Mesenchymal stem cell (in vitro differentiated cells and primary cell): Measurements from ENCODE around the gene STK24.

Source experiments
- DNase-seq: peaks from one replicate; pipeline ENCODE4 v3.0.0-alpha.2; 2013
- H2AFZ ChIP-seq: one replicate; pipeline ENCODE4 v1.6.1; 2013; ENCODE audit warnings: low read depth, mild to moderate bottlenecking, control low read depth, inconsistent platforms, low read length, moderate library complexity
- H2AK5ac ChIP-seq: 2 replicates; pipeline ENCODE4 v1.6.1; 2013; ENCODE audit warnings: low read length, moderate library complexity, mild to moderate bottlenecking, inconsistent platforms; ENCODE audit not compliant: severe bottlenecking
- H2BK120ac ChIP-seq: one replicate; pipeline ENCODE4 v1.6.1; 2013; ENCODE audit warnings: low read depth, mild to moderate bottlenecking, inconsistent platforms, low read length, moderate library complexity
- H2BK12ac ChIP-seq, 2 experiments: one replicate each; pipeline ENCODE4 v1.6.1; 2013; ENCODE audit warnings: inconsistent platforms in 2 of 2, low read length in 2 of 2, mild to moderate bottlenecking in 2 of 2, moderate library complexity in 2 of 2, control low read depth in 1 of 2
- H2BK15ac ChIP-seq: one replicate; pipeline ENCODE4 v1.6.1; 2013; ENCODE audit warnings: mild to moderate bottlenecking, low read depth, inconsistent platforms; ENCODE audit not compliant: poor library complexity, severe bottlenecking
- H2BK5ac ChIP-seq: 2 replicates; pipeline ENCODE4 v1.6.1; 2013; ENCODE audit warnings: low read depth, mild to moderate bottlenecking, low read length, control low read depth, inconsistent platforms; ENCODE audit not compliant: poor library complexity, severe bottlenecking
- H3K14ac ChIP-seq, 2 experiments: one replicate each; pipeline ENCODE4 v1.6.1; 2013; ENCODE audit warnings: inconsistent platforms in 2 of 2, low read length in 2 of 2, control low read depth in 1 of 2, mild to moderate bottlenecking in 1 of 2, moderate library complexity in 1 of 2
- H3K18ac ChIP-seq, 2 experiments: one replicate each; pipeline ENCODE4 v1.6.1; 2013; ENCODE audit warnings: inconsistent platforms in 2 of 2, low read length in 2 of 2, control low read depth in 1 of 2, low read depth in 1 of 2, mild to moderate bottlenecking in 1 of 2
- H3K23ac ChIP-seq, 2 experiments: one replicate each; pipeline ENCODE4 v1.6.1; 2013; ENCODE audit warnings: inconsistent platforms in 2 of 2, low read length in 2 of 2, mild to moderate bottlenecking in 2 of 2, moderate library complexity in 2 of 2, control low read depth in 1 of 2
- H3K27ac ChIP-seq: 2 replicates; pipeline ENCODE4 v1.5.1; 2013; ENCODE audit warnings: mild to moderate bottlenecking, moderate library complexity, low read length, control low read depth, inconsistent platforms; ENCODE audit not compliant: poor library complexity, severe bottlenecking
- H3K27me3 ChIP-seq, 2 experiments: 2 replicates each; pipeline versions ENCODE4 v1.6.1 to v1.7.0; 2013; ENCODE audit warnings: low read length in 2 of 2, mild to moderate bottlenecking in 2 of 2, moderate library complexity in 2 of 2, control low read depth in 1 of 2, inconsistent platforms in 1 of 2; ENCODE audit not compliant: control insufficient read depth in 1 of 2, insufficient read depth in 1 of 2
- H3K36me3 ChIP-seq, 2 experiments: 2 replicates each; pipeline versions ENCODE4 v1.6.1 to v1.7.0; 2013; ENCODE audit warnings: low read length in 2 of 2, control low read depth in 1 of 2, inconsistent platforms in 1 of 2, low read depth in 1 of 2, mild to moderate bottlenecking in 1 of 2; ENCODE audit not compliant: insufficient read depth in 2 of 2, control insufficient read depth in 1 of 2
- H3K4ac ChIP-seq, 2 experiments: one replicate each; pipeline ENCODE4 v1.6.1; 2013; ENCODE audit warnings: inconsistent platforms in 2 of 2, low read length in 2 of 2, mild to moderate bottlenecking in 2 of 2, moderate library complexity in 2 of 2, control low read depth in 1 of 2, low read depth in 1 of 2
- H3K4me1 ChIP-seq: 2 replicates; pipeline ENCODE4 v1.6.1; 2013; ENCODE audit warnings: low read depth, low read length, control low read depth; ENCODE audit not compliant: control insufficient read depth, insufficient read depth
- H3K4me2 ChIP-seq: 2 replicates; pipeline ENCODE4 v1.6.1; 2013; ENCODE audit warnings: low read length, mild to moderate bottlenecking, inconsistent platforms; ENCODE audit not compliant: poor library complexity, severe bottlenecking
- H3K4me3 ChIP-seq, 2 experiments: 2 replicates each; pipeline versions ENCODE4 v1.5.1 to v1.7.0; 2013; ENCODE audit warnings: low read length in 2 of 2, mild to moderate bottlenecking in 2 of 2, control low read depth in 1 of 2, low read depth in 1 of 2; ENCODE audit not compliant: insufficient read depth in 1 of 2
- H3K79me1 ChIP-seq: replicated peaks from 2 replicates; pipeline ENCODE4 v1.6.1; 2013; ENCODE audit warnings: mild to moderate bottlenecking, control low read depth, low read length, inconsistent platforms; ENCODE audit not compliant: poor library complexity, severe bottlenecking
- H3K9ac ChIP-seq: 2 replicates; pipeline ENCODE4 v1.7.0; 2013; ENCODE audit warnings: mild to moderate bottlenecking, low read length, moderate library complexity
- H3K9me3 ChIP-seq: 2 replicates; pipeline ENCODE4 v1.7.0; 2013; ENCODE audit warnings: mild to moderate bottlenecking, low read length; ENCODE audit not compliant: control insufficient read depth
- H4K8ac ChIP-seq: one replicate; pipeline ENCODE4 v1.6.1; 2013; ENCODE audit warnings: inconsistent platforms, mild to moderate bottlenecking, low read length, moderate library complexity
- H4K91ac ChIP-seq: one replicate; pipeline ENCODE4 v1.6.1; 2013; ENCODE audit warnings: mild to moderate bottlenecking, low read length, inconsistent platforms
- WGBS: methylation state at CpG from one replicate; pipeline ENCODE4 v1.1.7; 2013; ENCODE audit warnings: mixed read lengths; 5-methylcytosine and 5-hydroxymethylcytosine counted together

STK24 gene

GRCh38 chr13:98586400-98587345 is 9.8 kb upstream of the STK24 start:
- WGBS, result 93% methylated on average over 4 of the region's 4 CpGs
- Histone ChIP-seq H2BK5ac (no peak overlapping the region), H3K4me2 (no peak overlapping the region), H3K27me3 (no peaks in the 10 kb centered on the region), H3K36me3 (no peaks in the 10 kb centered on the region), H3K4me3 (no peak overlapping the region), H2AFZ (no peak overlapping the region), H3K23ac (no peak overlapping the region), H3K79me1 (no peaks in the 10 kb centered on the region), H3K9me3 (peaks cover 7% of the 10 kb centered on the region), H3K4ac (no peak overlapping the region), H4K8ac (no peak overlapping the region), H2BK15ac (no peak overlapping the region), H3K14ac (no peak overlapping the region), H4K91ac (no peak overlapping the region), H3K9ac (no peak overlapping the region), H2BK12ac (no peak overlapping the region), H3K27ac (no peak overlapping the region), H3K4me1 (peaks cover 5% of the 10 kb centered on the region), H2AK5ac (no peak overlapping the region), H3K18ac (no peak overlapping the region), H2BK120ac (no peak overlapping the region)
- no peak for DNase-seq

DNA sequence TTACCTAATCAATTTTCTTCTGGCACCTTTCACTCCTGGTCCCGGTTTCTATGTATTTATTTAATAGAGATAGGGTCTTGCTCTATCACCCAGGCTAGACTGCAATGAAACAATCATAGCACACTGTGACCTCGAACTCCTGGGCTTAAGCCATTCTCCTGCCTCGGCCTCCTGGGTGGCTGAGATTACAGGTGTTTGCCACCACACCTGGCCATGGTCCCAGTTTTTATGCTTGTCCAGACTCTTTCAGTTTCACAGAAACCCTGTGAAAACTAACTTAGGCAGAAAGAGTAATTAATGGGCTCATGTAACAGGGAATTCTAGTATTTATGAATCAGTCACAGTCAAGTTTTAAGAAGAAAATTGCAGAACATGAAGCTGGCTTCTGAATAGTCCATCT is 9.0 kb upstream of the STK24 start:
- Histone ChIP-seq H3K18ac (no peak overlapping the region), H3K4me1 (peaks cover 5% of the 10 kb centered on the region), H2BK15ac (no peak overlapping the region), H3K4me3 (no peak overlapping the region), H3K14ac (no peak overlapping the region), H3K36me3 (no peaks in the 10 kb centered on the region), H3K4ac (no peak overlapping the region), H3K9me3 (peaks cover 7% of the 10 kb centered on the region), H3K27me3 (no peaks in the 10 kb centered on the region), H3K27ac (no peak overlapping the region), H3K4me2 (no peak overlapping the region), H3K23ac (no peak overlapping the region), H3K79me1 (no peaks in the 10 kb centered on the region), H2BK5ac (no peak overlapping the region), H2BK120ac (no peak overlapping the region), H4K91ac (no peak overlapping the region), H2AK5ac (no peak overlapping the region), H2AFZ (no peak overlapping the region), H3K9ac (no peak overlapping the region), H4K8ac (no peak overlapping the region), H2BK12ac (no peak overlapping the region)
- WGBS, result 98% methylated on average over 3 of the region's 3 CpGs
- DNase-seq, result no peak

DNA sequence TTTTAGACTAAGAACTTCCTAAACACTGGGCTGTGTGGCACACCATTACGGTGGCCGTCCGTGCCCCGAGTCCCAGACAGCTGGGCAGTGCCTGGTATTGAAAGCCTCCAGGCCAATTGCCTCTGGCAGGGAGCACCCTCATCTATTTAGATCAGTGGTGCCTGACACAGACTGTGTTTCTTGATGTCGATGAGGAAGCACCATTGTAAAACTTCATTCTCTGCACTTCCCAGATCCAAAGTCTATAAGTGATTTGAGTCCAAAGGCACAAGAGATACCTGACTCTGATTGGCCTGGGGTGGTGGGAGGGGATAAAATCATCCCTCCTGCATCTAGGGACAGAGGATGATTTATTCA is 8.5 kb upstream of the STK24 start:
- Histone ChIP-seq H3K4me3 (no peak overlapping the region), H3K9ac (no peak overlapping the region)
- DNase-seq, result no peak

DNA sequence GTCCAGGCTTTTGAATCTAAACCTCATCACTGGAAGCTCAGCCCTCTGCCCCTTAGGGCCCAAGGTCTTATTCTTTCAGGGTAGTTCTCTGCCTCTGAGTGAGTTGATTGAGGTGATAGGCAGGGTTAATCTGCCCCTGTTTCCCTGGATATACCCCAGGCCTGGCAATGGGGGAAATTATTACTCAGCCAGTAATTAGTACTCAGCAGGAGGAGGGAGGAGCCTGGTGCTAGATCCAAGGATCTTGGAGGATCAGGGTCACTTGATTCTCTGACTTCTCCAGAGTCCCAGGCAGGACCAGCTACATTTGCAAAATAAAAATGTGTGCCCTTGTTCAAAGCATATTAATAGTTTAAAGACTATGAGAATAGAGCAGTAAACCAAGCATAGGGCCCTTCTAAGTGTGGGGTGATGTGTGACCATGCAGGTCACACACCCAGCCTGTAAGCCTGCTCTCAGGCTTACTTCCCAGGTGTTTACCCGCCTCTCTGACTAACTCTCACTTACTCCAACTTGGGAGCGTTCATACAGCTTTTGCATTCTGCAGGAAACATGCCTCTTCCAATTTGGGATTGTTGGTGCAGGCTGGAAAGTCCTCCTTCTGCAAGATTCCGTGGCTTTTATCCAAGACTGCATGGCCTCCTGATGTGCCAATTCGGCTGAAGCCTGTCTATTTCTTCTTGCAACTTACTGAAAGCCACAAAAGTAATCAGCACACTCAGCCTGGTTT is 7.9 kb upstream of the STK24 start:
- H2BK12ac ChIP-seq, result no peak overlapping the region
- H3K9ac ChIP-seq, result no peak overlapping the region
- no peak overlapping the region for H2AFZ ChIP-seq
- peaks cover 5% of the 10 kb centered on the region for H3K4me1 ChIP-seq
- no peak overlapping the region for H4K91ac ChIP-seq
- no peak overlapping the region for H2AK5ac ChIP-seq
- no peak overlapping the region for H3K27ac ChIP-seq
- H3K23ac ChIP-seq, result no peak overlapping the region
- H3K79me1 ChIP-seq, result no peaks in the 10 kb centered on the region
- H3K4me3 ChIP-seq, result no peak overlapping the region
- no peaks in the 10 kb centered on the region for H3K9me3 ChIP-seq
- no peaks in the 10 kb centered on the region for H3K27me3 ChIP-seq
- H4K8ac ChIP-seq, result no peak overlapping the region
- DNase-seq, result no peak
- peaks cover 0 to under 1% of the 10 kb centered on the region in 2 experiments for H3K36me3 ChIP-seq
- H3K18ac ChIP-seq, result no peak overlapping the region
- H3K14ac ChIP-seq, result no peak overlapping the region
- no peak overlapping the region for H2BK15ac ChIP-seq
- H3K4me2 ChIP-seq, result no peak overlapping the region
- no peak overlapping the region for H3K4ac ChIP-seq
- no peak overlapping the region for H2BK5ac ChIP-seq
- no peak overlapping the region for H2BK120ac ChIP-seq
- WGBS, result 92% methylated on average over 4 of the region's 4 CpGs

More for the DNA sequence above, 8.5 kb upstream of the STK24 start:
- H2AFZ ChIP-seq, result no peak overlapping the region
- H4K8ac ChIP-seq, result no peak overlapping the region
- H2BK5ac ChIP-seq, result no peak overlapping the region
- no peak overlapping the region for H2BK12ac ChIP-seq
- H3K9me3 ChIP-seq, result peaks cover 3% of the 10 kb centered on the region
- H3K4me1 ChIP-seq, result peaks cover 5% of the 10 kb centered on the region
- no peak overlapping the region for H2BK120ac ChIP-seq
- H3K4me2 ChIP-seq, result no peak overlapping the region
- 94% methylated on average over 4 of the region's 5 CpGs for WGBS
- no peak overlapping the region for H3K23ac ChIP-seq
- H3K27me3 ChIP-seq, result no peaks in the 10 kb centered on the region
- H3K18ac ChIP-seq, result no peak overlapping the region
- no peak overlapping the region for H3K14ac ChIP-seq
- H3K36me3 ChIP-seq, result no peaks in the 10 kb centered on the region
- H4K91ac ChIP-seq, result no peak overlapping the region
- no peak overlapping the region for H2AK5ac ChIP-seq
- H3K27ac ChIP-seq, result no peak overlapping the region
- H3K4ac ChIP-seq, result no peak overlapping the region
- no peaks in the 10 kb centered on the region for H3K79me1 ChIP-seq
- no peak overlapping the region for H2BK15ac ChIP-seq
